GM19351 (cell line): ENCODE results near the gene MSRB1.
"Not testable (repeated sequence)": the region's sequence is repeated elsewhere in the genome, so short reads cannot be mapped to it uniquely, and the experiment has no call there.

Experiments used
- ATAC-seq: cut with Tn5 transposase; IDR thresholded peaks from one replicate; pipeline ENCODE4 v1.9.1; 2021; ENCODE audit warnings: mild to moderate bottlenecking, moderate library complexity; ENCODE audit not compliant: unreplicated experiment

The MSRB1 gene

DNA sequence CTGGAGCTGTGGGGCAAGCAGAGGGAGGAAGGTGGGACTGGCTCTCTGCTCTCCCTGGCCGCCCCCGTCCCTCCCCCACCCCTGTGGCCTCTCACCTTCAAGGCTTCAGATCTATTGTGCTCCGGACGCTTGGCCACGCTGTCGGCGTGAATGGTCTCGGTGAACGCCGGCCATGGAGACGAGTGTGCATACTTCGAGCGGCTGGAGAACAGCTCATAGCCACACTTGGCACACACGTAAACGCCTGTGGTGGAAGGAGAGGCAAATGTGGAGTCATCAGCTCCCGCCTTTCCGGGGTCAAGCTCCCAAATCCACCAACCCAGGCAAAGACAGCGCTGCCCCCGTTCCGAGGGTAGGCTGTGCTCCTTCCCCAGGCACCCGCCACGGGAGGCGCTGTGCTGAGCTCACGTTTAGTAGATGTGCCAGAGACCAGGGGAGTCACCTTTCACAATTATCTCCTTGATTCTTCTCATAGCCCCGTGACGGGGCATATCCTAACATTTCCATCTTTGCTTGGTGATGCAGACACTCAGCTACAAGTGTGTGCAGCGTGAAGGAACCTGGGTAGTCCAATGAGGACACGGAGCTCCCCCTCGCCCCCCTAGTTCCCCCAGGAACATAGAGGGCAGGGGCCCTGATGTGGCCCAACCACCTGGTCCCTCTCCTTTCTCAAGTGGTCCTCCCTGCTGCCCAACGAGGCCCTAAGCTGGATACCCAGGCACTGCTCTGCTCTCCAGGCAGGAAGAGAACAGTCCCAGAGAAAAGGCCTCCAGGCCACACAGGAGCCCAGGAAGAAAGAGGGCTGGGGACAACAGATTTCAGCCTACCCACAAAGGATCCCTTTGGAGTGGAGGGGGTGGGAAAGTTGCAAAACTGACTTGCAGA lies 1.6 kb downstream of the MSRB1 start:
- no peak for ATAC-seq

GRCh38 chr16:1940273-1941161 lies 2.5 kb downstream of the MSRB1 start:
- no peak for ATAC-seq

GRCh38 chr16:1939833-1940232 lies 3.2 kb downstream of the MSRB1 start:
- ATAC-seq = not testable (repeated sequence)

DNA sequence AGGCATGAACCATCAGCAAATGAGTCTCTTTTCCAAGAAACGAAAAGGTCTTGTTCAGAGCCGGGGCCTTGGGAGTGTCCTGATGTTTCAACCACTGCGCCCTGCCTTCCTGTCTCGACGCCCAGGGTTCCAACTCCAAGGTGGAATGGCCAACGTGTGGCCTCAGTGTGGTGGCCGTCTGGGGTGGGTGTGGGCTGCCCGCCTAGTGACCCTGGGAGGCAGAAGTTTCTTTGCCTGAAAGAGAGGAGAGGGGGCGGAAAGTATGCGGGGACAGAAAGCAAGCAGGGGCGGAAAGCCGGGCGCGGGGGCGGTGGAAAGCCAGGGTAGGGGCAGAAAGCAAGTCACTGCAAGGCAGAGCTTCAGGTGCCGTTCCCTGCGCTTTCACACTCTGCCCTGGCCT lies 4.1 kb downstream of the MSRB1 start:
- no peak for ATAC-seq

DNA sequence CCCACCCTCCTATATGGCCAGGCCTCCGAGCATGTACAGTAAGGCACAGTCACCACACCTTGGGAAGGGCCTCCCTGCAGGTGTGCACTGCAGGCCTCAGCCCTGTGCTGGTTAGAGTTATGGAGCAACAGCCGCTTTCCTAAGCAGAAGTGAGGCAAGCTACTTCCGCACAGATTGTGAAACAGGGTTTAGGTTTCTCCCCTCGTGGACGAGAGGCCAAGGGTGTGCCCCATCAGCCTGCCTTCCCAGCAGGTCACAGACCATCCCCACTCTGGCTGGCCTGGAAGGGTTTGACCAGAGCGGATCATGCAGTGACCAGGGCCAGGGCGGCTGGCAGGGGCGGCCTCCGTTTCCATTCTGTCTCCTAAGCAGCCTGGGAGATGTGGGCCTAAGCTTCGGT lies 4.7 kb downstream of the MSRB1 start:
- no peak for ATAC-seq

DNA sequence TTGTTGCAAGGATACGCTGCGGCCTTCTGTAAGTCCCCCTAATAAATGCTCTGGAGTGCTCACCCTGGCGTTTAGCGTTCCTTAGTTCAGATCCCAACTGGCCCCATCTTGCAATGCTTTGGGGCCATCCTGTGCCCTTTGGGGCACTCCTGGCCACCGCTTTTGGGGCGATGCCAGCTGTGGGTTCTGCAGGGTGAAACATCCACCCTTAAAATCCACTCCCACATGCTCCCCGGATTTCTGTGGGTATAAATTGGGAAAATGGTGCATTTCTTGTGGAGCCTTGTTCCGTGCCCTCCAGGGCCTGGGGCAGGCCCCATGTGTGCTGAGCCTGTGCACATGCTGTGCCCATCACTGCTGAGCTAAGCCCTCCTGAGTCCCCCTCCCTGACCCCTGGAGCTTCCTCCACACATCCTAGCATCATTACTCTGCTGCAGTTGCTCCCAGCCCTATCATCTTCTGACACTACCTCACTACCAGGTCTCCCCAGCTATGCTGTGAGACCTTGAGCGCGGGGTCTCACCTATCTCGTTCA lies 6.0 kb downstream of the MSRB1 start:
- no peak for ATAC-seq

- no peak for ATAC-seq
Measured at GRCh38 chr16:1933097-1933661, 9.8 kb downstream of the MSRB1 start.

- no peak for ATAC-seq
Measured at GRCh38 chr16:1932050-1933028, 10.7 kb downstream of the MSRB1 start.

- ATAC-seq = no peak
Measured at GRCh38 chr16:1930338-1930720, 12.7 kb downstream of the MSRB1 start.

GRCh38 chr16:1929578-1930337 lies 13.2 kb downstream of the MSRB1 start:
- peak; percentile 72 for ATAC-seq

GRCh38 chr16:1929105-1929504 lies 13.9 kb downstream of the MSRB1 start:
- ATAC-seq = no peak

DNA sequence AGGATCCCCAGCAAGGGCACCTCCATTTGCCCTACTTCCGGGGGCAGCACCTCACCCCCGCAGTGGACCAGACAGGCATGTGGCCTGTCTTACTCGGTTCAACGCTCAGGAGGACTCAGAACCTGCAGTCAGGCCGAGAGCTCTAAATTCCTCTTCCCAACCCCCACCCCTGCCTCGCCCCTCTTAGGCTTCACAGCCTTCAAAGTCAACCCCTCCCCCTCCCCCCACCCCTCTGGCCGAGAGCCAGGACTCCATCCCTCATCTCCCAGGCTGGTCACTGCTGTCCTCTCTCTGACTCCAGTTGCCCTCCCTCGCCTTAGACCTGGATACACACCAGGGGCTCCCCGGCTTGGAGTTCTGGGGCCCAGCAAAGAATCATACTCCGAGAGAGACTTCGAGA lies 16.7 kb downstream of the MSRB1 start:
- no peak for ATAC-seq

- no peak for ATAC-seq
Measured at GRCh38 chr16:1924095-1924494, 18.9 kb downstream of the MSRB1 start.

DNA sequence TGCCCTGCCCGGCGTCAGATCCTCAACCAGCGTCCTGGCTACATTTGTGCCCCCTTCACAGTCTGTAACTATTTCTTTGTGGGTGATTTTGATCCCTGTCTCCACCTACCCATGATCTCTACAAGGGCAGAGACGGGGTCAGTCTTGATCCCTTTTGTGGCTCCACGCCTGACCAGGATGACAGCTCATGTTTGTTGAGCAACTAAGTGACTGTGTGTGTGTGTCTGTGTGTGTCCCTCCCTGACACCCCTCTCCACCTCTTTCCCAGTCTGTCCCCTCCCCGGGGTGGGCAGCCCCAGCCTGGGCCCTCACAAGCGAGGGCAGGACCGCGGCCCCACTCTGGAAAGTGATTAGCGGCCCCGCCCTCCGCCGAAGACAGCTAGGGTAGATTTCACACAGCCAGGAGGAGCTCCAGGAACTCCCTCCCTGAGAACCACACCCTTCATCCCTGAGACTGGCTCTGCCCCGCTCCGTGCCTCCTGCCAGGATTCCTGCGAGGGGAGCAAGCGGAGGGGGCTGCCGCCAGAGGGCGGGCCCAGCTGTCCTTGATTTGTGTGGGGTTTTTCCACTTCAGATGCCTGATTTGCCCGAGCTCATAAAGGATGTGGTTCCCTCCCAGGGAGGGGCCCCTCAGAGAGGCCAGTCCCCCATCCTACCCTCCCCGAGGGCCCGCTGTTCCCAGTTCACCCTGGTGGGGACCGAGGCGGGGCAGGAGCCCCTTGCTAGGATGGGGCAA lies 19.5 kb downstream of the MSRB1 start:
- ATAC-seq = no peak

- ATAC-seq = no peak
Measured at GRCh38 chr16:1922357-1922756, 20.6 kb downstream of the MSRB1 start.

GRCh38 chr16:1920727-1921171 lies 22.2 kb downstream of the MSRB1 start:
- ATAC-seq = no peak

- ATAC-seq = not testable (repeated sequence)
Measured at GRCh38 chr16:1920122-1920521, 22.9 kb downstream of the MSRB1 start.

GRCh38 chr16:1919327-1919998 lies 23.5 kb downstream of the MSRB1 start:
- ATAC-seq = no peak
